ENCODE data around the gene ZDHHC20.

The ZDHHC20 gene

GRCh38 chr13:21365574-21365973, 93.5 kb downstream of the ZDHHC20 start:
- no peak overlapping the region for H3K4me3 ChIP-seq (replicated peaks; ENCODE audit: low read depth, low read length)
- TF ChIP-seq CTCF (IDR thresholded peaks at IDR 0.05; ENCODE audit: low read length, missing control alignments), result no peak
- DNase-seq (ENCODE audit: low read depth), result no peak

- no peak overlapping the region for H3K4me3 ChIP-seq (replicated peaks; ENCODE audit: low read depth, low read length)
- DNase-seq (ENCODE audit: low read depth), result no peak
- no peak for TF ChIP-seq CTCF (IDR thresholded peaks at IDR 0.05; ENCODE audit: low read length, missing control alignments)
Observed at GRCh38 chr13:21364916-21365315, 94.2 kb downstream of the ZDHHC20 start.

- TF ChIP-seq CTCF (IDR thresholded peaks at IDR 0.05; ENCODE audit: low read length, missing control alignments), result no peak
- no peak overlapping the region for H3K4me3 ChIP-seq (replicated peaks; ENCODE audit: low read depth, low read length)
- DNase-seq (ENCODE audit: low read depth), result no peak
Observed at GRCh38 chr13:21364357-21364756, 94.7 kb downstream of the ZDHHC20 start.

GRCh38 chr13:21362741-21363140, 96.4 kb downstream of the ZDHHC20 start:
- no peak overlapping the region for H3K4me3 ChIP-seq (replicated peaks; ENCODE audit: low read depth, low read length)
- TF ChIP-seq CTCF (IDR thresholded peaks at IDR 0.05; ENCODE audit: low read length, missing control alignments), result no peak
- DNase-seq (ENCODE audit: low read depth), result no peak

GRCh38 chr13:21361706-21362105, 97.4 kb downstream of the ZDHHC20 start:
- DNase-seq (ENCODE audit: low read depth), result no peak
- no peak overlapping the region for H3K4me3 ChIP-seq (replicated peaks; ENCODE audit: low read depth, low read length)
- no peak for TF ChIP-seq CTCF (IDR thresholded peaks at IDR 0.05; ENCODE audit: low read length, missing control alignments)

GRCh38 chr13:21361123-21361522, 98.0 kb downstream of the ZDHHC20 start:
- no peak for DNase-seq (ENCODE audit: low read depth)
- no peak for TF ChIP-seq CTCF (IDR thresholded peaks at IDR 0.05; ENCODE audit: low read length, missing control alignments)
- no peak overlapping the region for H3K4me3 ChIP-seq (replicated peaks; ENCODE audit: low read depth, low read length)

GRCh38 chr13:21360463-21360862, 98.6 kb downstream of the ZDHHC20 start:
- no peak for DNase-seq (ENCODE audit: low read depth)
- TF ChIP-seq CTCF (IDR thresholded peaks at IDR 0.05; ENCODE audit: low read length, missing control alignments), result no peak
- H3K4me3 ChIP-seq (replicated peaks; ENCODE audit: low read depth, low read length), result no peak overlapping the region

All from fibroblast of pulmonary artery (primary cell).